NCI-H1105 (cell line): ENCODE measurements around the gene KCNA5.
A peak's percentile ranks its signal among the peaks of the same experiment; 100 is the strongest.

Experiments used
- DNase-seq: peaks from one replicate; lab custom pipeline; 2025; lab: John Stamatoyannopoulos, UW

The KCNA5 gene

GRCh38 chr12:5064913-5065490, 21.3 kb downstream of the KCNA5 start:
- DNase-seq: no peak

- DNase-seq: no peak
Observed at GRCh38 chr12:5066251-5066650, 22.6 kb downstream of the KCNA5 start.

GRCh38 chr12:5068126-5068525, 24.4 kb downstream of the KCNA5 start:
- DNase-seq: no peak

- DNase-seq: no peak
Observed at GRCh38 chr12:5068619-5069018, 24.9 kb downstream of the KCNA5 start.

GRCh38 chr12:5070090-5070489, 26.4 kb downstream of the KCNA5 start:
- peak; percentile 18 for DNase-seq

GRCh38 chr12:5071496-5071895, 27.8 kb downstream of the KCNA5 start:
- DNase-seq: no peak

GRCh38 chr12:5072311-5072710, 28.6 kb downstream of the KCNA5 start:
- no peak for DNase-seq

- no peak for DNase-seq
Observed at GRCh38 chr12:5073054-5073453, 29.4 kb downstream of the KCNA5 start.

GRCh38 chr12:5073853-5074252, 30.2 kb downstream of the KCNA5 start:
- no peak for DNase-seq

GRCh38 chr12:5076761-5077160, 33.1 kb downstream of the KCNA5 start:
- DNase-seq: no peak

- peak; percentile 62 for DNase-seq
Observed at GRCh38 chr12:5078423-5078822, 34.7 kb downstream of the KCNA5 start.

- no peak for DNase-seq
Observed at GRCh38 chr12:5081016-5081415, 37.3 kb downstream of the KCNA5 start.

- peak; percentile 31 for DNase-seq
Observed at GRCh38 chr12:5083955-5084849, 40.5 kb downstream of the KCNA5 start.

GRCh38 chr12:5085896-5086295, 42.2 kb downstream of the KCNA5 start:
- no peak for DNase-seq

GRCh38 chr12:5087831-5088554, 44.3 kb downstream of the KCNA5 start:
- no peak for DNase-seq

GRCh38 chr12:5088586-5089264, 45.0 kb downstream of the KCNA5 start:
- no peak for DNase-seq

GRCh38 chr12:5094551-5094950, 50.9 kb downstream of the KCNA5 start:
- DNase-seq: no peak

GRCh38 chr12:5094986-5095385, 51.3 kb downstream of the KCNA5 start:
- no peak for DNase-seq
